ENCODE data around the gene PTPRN2. TPM values are rescaled to one million over a fixed set of nuclear protein-coding genes. Genes with fewer than 3 reads are reported as not detected.

Gene PTPRN2
- total RNA-seq, 5 donors from 2014 or later (not counting 1 experiment from before 2014, with no cell fraction given): 0.60 to 1.7 (median 0.82) TPM

- ChIA-PET POLR2A (no interaction called here), CTCF (no interaction called here)
- peaks cover 0 to 3% (median 0%) of the 10 kb centered on the region in 3 donors for H3K4me1 Mint-ChIP-seq
- no peak for DNase-seq
- H3K27me3 Mint-ChIP-seq: peaks cover 13% of the 10 kb centered on the region in 2 donors
- peaks cover 6 to 9% (median 7%) of the 10 kb centered on the region in 3 donors for H3K9me3 Mint-ChIP-seq
- Histone ChIP-seq H3K27ac (ENCODE audit: low read length) (no peak overlapping the region), H3K36me3 (ENCODE audit: control insufficient read depth in 2 of 2, extremely low read depth in 1 of 2, insufficient read depth in 1 of 2, low read length in 1 of 2) (no peaks in the 10 kb centered on the region), H3K27me3 (replicated peaks in 1 of 2; ENCODE audit: control insufficient read depth in 2 of 2, extremely low read depth in 1 of 2, insufficient read depth in 2 of 2, low read length in 1 of 2) (peaks cover 0 to 34% of the 10 kb centered on the region in 2 experiments), H3K9me3 (no peaks in the 10 kb centered on the region), H3K4me1 (ENCODE audit: control insufficient read depth in 1 of 2, extremely low read depth in 1 of 2, insufficient read depth in 2 of 2, low read length in 2 of 2) (no peaks in the 10 kb centered on the region), H3K4me3 (ENCODE audit: control insufficient read depth in 1 of 2, extremely low read depth in 1 of 2, low read length in 1 of 2) (no peak overlapping the region)
- H3K4me3 Mint-ChIP-seq: no peak overlapping the region
- 76% methylated on average over 29 of the region's 29 CpGs for WGBS (ENCODE audit: insufficient coverage)
- H3K36me3 Mint-ChIP-seq: no peaks in the 10 kb centered on the region
- H3K27ac Mint-ChIP-seq: no peak overlapping the region
- no peak for ATAC-seq (replicated peaks in 1 of 4)
These were observed 265.5 kb downstream of the PTPRN2 start for GRCh38 chr7:158321936-158322615.

GRCh38 chr7:158321056-158321700 lies 266.4 kb downstream of the PTPRN2 start:
- peaks cover 0 to 38% of the 10 kb centered on the region in 2 experiments for H3K27me3 ChIP-seq (replicated peaks in 1 of 2; ENCODE audit: control insufficient read depth in 2 of 2, extremely low read depth in 1 of 2, insufficient read depth in 2 of 2, low read length in 1 of 2)
- Mint-ChIP-seq H3K9me3 (no peaks in the 10 kb centered on the region), H3K4me3 (no peak overlapping the region), H3K4me1 (peaks cover 0 to 3% (median 0%) of the 10 kb centered on the region in 3 donors), H3K36me3 (no peaks in the 10 kb centered on the region), H3K27me3 (peaks cover 13% of the 10 kb centered on the region in 2 donors), H3K27ac (no peak overlapping the region)
- ChIA-PET CTCF (no interaction called here), POLR2A (no interaction called here)
- WGBS (ENCODE audit: insufficient coverage): 92% methylated on average over 28 of the region's 28 CpGs
- H3K4me1 ChIP-seq (ENCODE audit: control insufficient read depth in 1 of 2, extremely low read depth in 1 of 2, insufficient read depth in 2 of 2, low read length in 2 of 2): no peaks in the 10 kb centered on the region
- ATAC-seq (replicated peaks in 1 of 4): no peak
- H3K36me3 ChIP-seq (ENCODE audit: control insufficient read depth in 2 of 2, extremely low read depth in 1 of 2, insufficient read depth in 1 of 2, low read length in 1 of 2): no peaks in the 10 kb centered on the region
- no peak overlapping the region for H3K4me3 ChIP-seq (ENCODE audit: control insufficient read depth in 1 of 2, extremely low read depth in 1 of 2, low read length in 1 of 2)
- H3K9me3 ChIP-seq: no peaks in the 10 kb centered on the region
- H3K27ac ChIP-seq (ENCODE audit: low read length): no peak overlapping the region
- no peak for DNase-seq

- ChIA-PET CTCF (no interaction called here), POLR2A (no interaction called here)
- Mint-ChIP-seq H3K9me3 (no peaks in the 10 kb centered on the region), H3K4me3 (no peak overlapping the region), H3K36me3 (no peaks in the 10 kb centered on the region), H3K27ac (no peak overlapping the region), H3K27me3 (peaks cover 13 to 16% of the 10 kb centered on the region in 2 donors), H3K4me1 (peaks cover 0 to 3% (median 0%) of the 10 kb centered on the region in 3 donors)
- Histone ChIP-seq H3K9me3 (no peaks in the 10 kb centered on the region), H3K4me3 (ENCODE audit: control insufficient read depth in 1 of 2, extremely low read depth in 1 of 2, low read length in 1 of 2) (no peak overlapping the region), H3K27me3 (replicated peaks in 1 of 2; ENCODE audit: control insufficient read depth in 2 of 2, extremely low read depth in 1 of 2, insufficient read depth in 2 of 2, low read length in 1 of 2) (peaks cover 0 to 43% of the 10 kb centered on the region in 2 experiments), H3K4me1 (ENCODE audit: control insufficient read depth in 1 of 2, extremely low read depth in 1 of 2, insufficient read depth in 2 of 2, low read length in 2 of 2) (no peaks in the 10 kb centered on the region), H3K36me3 (ENCODE audit: control insufficient read depth in 2 of 2, extremely low read depth in 1 of 2, insufficient read depth in 1 of 2, low read length in 1 of 2) (no peaks in the 10 kb centered on the region), H3K27ac (ENCODE audit: low read length) (no peak overlapping the region)
- DNase-seq: no peak
- ATAC-seq (replicated peaks in 1 of 4): no peak
- whole genome bisulfite sequencing (ENCODE audit: insufficient coverage): 90% methylated on average over 12 of the region's 27 CpGs
These were observed 267.3 kb downstream of the PTPRN2 start for GRCh38 chr7:158320328-158320727.

GRCh38 chr7:158318511-158318913 lies 269.1 kb downstream of the PTPRN2 start:
- Histone ChIP-seq H3K27ac (ENCODE audit: low read length) (no peak overlapping the region), H3K36me3 (ENCODE audit: control insufficient read depth in 2 of 2, extremely low read depth in 1 of 2, insufficient read depth in 1 of 2, low read length in 1 of 2) (no peaks in the 10 kb centered on the region), H3K4me3 (ENCODE audit: control insufficient read depth in 1 of 2, extremely low read depth in 1 of 2, low read length in 1 of 2) (no peak overlapping the region), H3K9me3 (no peaks in the 10 kb centered on the region), H3K27me3 (replicated peaks in 1 of 2; ENCODE audit: control insufficient read depth in 2 of 2, extremely low read depth in 1 of 2, insufficient read depth in 2 of 2, low read length in 1 of 2) (peaks cover 0 to 37% of the 10 kb centered on the region in 2 experiments), H3K4me1 (ENCODE audit: control insufficient read depth in 1 of 2, extremely low read depth in 1 of 2, insufficient read depth in 2 of 2, low read length in 2 of 2) (no peaks in the 10 kb centered on the region)
- Mint-ChIP-seq H3K27me3 (peaks cover 9 to 16% of the 10 kb centered on the region in 2 donors), H3K4me1 (peaks cover 0 to 3% (median 0%) of the 10 kb centered on the region in 3 donors), H3K27ac (no peak overlapping the region), H3K36me3 (no peaks in the 10 kb centered on the region), H3K4me3 (no peak overlapping the region), H3K9me3 (no peaks in the 10 kb centered on the region)
- ChIA-PET CTCF (no interaction called here), POLR2A (no interaction called here)
- ATAC-seq (replicated peaks in 1 of 4) (no peak), DNase-seq (no peak)
- WGBS (ENCODE audit: insufficient coverage): 75% methylated on average over 15 of the region's 22 CpGs

GRCh38 chr7:158317238-158318205 lies 270.1 kb downstream of the PTPRN2 start:
- peaks cover 0 to 3% (median 0%) of the 10 kb centered on the region in 3 donors for H3K4me1 Mint-ChIP-seq
- H3K4me3 ChIP-seq (ENCODE audit: control insufficient read depth in 1 of 2, extremely low read depth in 1 of 2, low read length in 1 of 2): no peak overlapping the region
- H3K9me3 Mint-ChIP-seq: peaks cover under 1 to 1% (median 1%) of the 10 kb centered on the region in 3 donors
- no peaks in the 10 kb centered on the region for H3K36me3 Mint-ChIP-seq
- H3K27me3 Mint-ChIP-seq: peaks cover 9 to 16% of the 10 kb centered on the region in 2 donors
- no peaks in the 10 kb centered on the region for H3K4me1 ChIP-seq (ENCODE audit: control insufficient read depth in 1 of 2, extremely low read depth in 1 of 2, insufficient read depth in 2 of 2, low read length in 2 of 2)
- ChIA-PET CTCF (no interaction called here), POLR2A (no interaction called here)
- H3K36me3 ChIP-seq (ENCODE audit: control insufficient read depth in 2 of 2, extremely low read depth in 1 of 2, insufficient read depth in 1 of 2, low read length in 1 of 2): no peaks in the 10 kb centered on the region
- no peak overlapping the region for H3K27ac Mint-ChIP-seq
- H3K27me3 ChIP-seq (replicated peaks in 1 of 2; ENCODE audit: control insufficient read depth in 2 of 2, extremely low read depth in 1 of 2, insufficient read depth in 2 of 2, low read length in 1 of 2): peaks cover 0 to 32% of the 10 kb centered on the region in 2 experiments
- H3K4me3 Mint-ChIP-seq: no peak overlapping the region
- H3K9me3 ChIP-seq: no peaks in the 10 kb centered on the region
- ATAC-seq (replicated peaks in 1 of 4) (no peak), DNase-seq (no peak)
- 18% methylated on average over 44 of the region's 59 CpGs for WGBS (ENCODE audit: insufficient coverage)
- H3K27ac ChIP-seq (ENCODE audit: low read length): no peak overlapping the region

- POLR2A ChIA-PET: no interaction called here
- DNase-seq: no peak
- no peak overlapping the region for H3K4me3 Mint-ChIP-seq
- Histone ChIP-seq H3K4me3 (ENCODE audit: control insufficient read depth in 1 of 2, extremely low read depth in 1 of 2, low read length in 1 of 2) (no peak overlapping the region), H3K27me3 (replicated peaks in 1 of 2; ENCODE audit: control insufficient read depth in 2 of 2, extremely low read depth in 1 of 2, insufficient read depth in 2 of 2, low read length in 1 of 2) (peaks cover 0 to 28% of the 10 kb centered on the region in 2 experiments), H3K27ac (ENCODE audit: low read length) (no peak overlapping the region), H3K9me3 (no peaks in the 10 kb centered on the region), H3K4me1 (ENCODE audit: control insufficient read depth in 1 of 2, extremely low read depth in 1 of 2, insufficient read depth in 2 of 2, low read length in 2 of 2) (no peaks in the 10 kb centered on the region), H3K36me3 (ENCODE audit: control insufficient read depth in 2 of 2, extremely low read depth in 1 of 2, insufficient read depth in 1 of 2, low read length in 1 of 2) (no peaks in the 10 kb centered on the region)
- H3K36me3 Mint-ChIP-seq: no peaks in the 10 kb centered on the region
- 91% methylated on average over 26 of the region's 35 CpGs for WGBS (ENCODE audit: insufficient coverage)
- peaks cover 5 to 9% (median 9%) of the 10 kb centered on the region in 3 donors for H3K9me3 Mint-ChIP-seq
- ATAC-seq (replicated peaks in 1 of 4): no peak
- H3K27ac Mint-ChIP-seq: no peak overlapping the region
- peaks cover 9 to 11% of the 10 kb centered on the region in 2 donors for H3K27me3 Mint-ChIP-seq
- CTCF ChIA-PET: no interaction called here
- H3K4me1 Mint-ChIP-seq: peaks cover 0 to 3% (median 0%) of the 10 kb centered on the region in 3 donors
These were observed 271.1 kb downstream of the PTPRN2 start for GRCh38 chr7:158316466-158317031.
